Stimulated activated CD8-positive, alpha-beta memory T cell treated with anti-CD3 and anti-CD28 coated beads, Interleukin-7, amount 100 ng/mL, for 4 hours (primary cell): Measurements from ENCODE around the gene SUGT1.
"Not testable (repeated sequence)": the region's sequence is repeated elsewhere in the genome, so short reads cannot be mapped to it uniquely, and the experiment has no call there.

Source experiments
- DNase-seq, 2 donors: peaks; one replicate each; pipeline ENCODE4 v3.0.0-alpha.2; 2020; ENCODE audit warnings: low read depth in 2 of 2

The SUGT1 gene

DNA sequence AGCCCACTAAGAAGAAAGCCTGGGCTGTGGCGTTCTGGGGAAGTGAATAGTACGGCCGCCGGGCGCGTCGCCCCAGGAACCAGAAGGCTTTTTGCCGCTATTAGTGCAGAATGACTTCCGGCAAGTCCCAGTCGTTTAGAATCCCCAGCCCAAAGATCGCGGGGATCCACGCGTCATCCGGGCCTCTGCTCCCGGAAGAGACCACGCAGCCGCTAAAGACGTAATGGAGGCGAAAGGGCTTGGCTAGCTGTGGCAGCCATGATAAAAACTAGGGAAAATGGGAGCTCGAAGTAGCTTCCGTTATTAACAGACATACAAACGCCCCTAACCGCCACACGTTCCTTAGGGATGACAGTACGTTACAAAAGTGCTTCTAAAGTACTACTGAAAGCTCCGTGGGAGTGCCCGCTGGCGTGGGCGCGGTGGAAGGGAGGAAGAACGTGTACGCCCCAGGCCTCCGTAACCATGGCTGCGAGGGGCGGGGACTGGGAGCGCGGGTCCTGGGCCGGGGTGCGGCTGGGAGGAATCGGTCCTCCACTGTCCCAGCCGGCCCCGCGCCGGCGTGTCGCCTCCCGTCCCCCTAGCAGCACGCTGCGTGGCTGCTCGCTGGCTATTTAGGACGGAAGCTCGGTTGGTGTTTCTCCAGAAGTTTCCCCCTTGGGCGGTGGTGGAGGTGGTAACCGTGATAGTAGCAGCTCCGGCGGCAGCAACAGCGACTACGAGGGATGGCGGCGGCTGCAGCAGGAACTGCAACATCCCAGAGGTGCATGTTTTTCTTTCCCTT lies at the start of gene SUGT1:
Gene SUGT1 (plus strand): TSS at position 641 of the 784 bp plus-strand sequence. CDS start 85 bp downstream, at position 726.
- DNase-seq = peak; percentile 89 to 95

DNA sequence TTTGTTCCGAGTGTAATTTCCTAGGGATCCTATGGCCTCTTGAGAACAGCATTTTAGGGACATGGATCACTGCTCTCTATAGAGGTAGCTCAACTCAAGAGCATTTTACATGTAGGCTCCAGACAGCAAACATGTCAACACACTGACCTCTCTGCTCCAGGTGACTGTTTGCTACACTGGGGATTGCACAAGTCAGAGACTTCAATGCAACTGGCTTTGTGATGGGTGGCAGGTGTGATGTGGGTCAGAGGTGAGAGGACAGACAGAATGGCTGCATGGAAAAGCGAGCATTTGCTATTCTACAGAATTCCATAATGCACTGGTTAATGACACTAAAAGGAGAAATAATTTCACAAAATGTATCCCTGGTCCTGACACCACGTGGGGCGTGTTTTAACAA lies 49.3 kb upstream of the SUGT1 start:
- not testable (repeated sequence) for DNase-seq

DNA sequence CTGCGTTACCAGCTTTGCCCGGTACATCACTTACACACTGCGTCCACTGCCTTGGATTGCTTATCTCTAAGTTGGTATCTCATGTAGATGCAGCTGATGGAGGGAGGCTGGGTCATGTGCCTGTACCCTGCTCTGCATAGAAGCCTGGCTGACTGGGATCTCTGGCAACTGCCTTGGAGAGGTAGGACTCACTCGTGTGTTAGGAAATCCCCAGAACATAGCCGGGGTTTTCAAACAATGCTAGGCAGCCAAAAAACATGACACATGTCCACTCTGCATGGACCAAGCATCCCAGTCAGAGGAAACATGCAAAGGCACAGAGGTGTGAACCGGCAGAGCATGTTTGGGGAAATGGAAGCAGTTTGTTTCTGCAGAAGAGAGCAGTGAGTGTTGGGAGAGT lies 46.5 kb upstream of the SUGT1 start:
- DNase-seq = not testable (repeated sequence)

DNA sequence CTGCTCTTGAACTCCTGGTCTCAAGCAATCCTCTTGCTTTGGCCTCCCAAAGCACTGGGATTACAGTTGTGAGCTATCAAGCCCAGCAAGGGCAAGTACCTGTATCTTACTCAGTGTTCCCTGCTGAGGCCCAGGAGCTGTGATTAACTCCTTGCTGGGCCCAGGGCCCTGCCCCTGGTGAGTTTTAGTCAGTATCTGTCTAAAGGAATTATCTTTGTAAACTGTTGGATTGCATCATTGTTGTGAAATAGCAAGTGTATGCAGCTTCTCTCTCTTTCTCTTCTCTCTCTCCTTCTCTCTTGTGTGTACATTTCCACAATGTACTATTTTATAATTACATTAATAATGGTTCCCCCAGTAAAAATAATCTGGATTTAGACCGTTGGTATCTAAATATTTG lies 45.8 kb upstream of the SUGT1 start:
- not testable (repeated sequence) for DNase-seq

DNA sequence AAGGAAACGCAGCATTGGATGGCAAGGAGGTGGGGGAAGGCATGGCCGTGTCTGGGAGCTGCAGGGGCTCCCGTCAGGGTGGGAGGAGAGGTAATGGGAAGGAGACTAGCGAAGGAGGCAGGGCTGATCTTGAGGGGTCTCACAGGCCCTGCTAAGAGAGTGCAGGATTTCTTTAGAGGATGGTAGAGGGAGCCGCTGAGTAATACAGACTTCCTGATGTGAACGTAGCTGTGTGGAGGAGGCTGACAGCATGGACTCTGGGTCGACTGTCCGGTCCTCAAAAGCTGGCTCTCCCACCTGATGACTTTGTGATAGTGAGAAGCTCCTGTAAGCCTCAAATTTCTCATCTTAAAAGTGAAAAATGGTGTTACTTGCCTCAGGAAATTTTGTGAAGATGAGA lies 44.5 kb upstream of the SUGT1 start:
- DNase-seq = not testable (repeated sequence)

DNA sequence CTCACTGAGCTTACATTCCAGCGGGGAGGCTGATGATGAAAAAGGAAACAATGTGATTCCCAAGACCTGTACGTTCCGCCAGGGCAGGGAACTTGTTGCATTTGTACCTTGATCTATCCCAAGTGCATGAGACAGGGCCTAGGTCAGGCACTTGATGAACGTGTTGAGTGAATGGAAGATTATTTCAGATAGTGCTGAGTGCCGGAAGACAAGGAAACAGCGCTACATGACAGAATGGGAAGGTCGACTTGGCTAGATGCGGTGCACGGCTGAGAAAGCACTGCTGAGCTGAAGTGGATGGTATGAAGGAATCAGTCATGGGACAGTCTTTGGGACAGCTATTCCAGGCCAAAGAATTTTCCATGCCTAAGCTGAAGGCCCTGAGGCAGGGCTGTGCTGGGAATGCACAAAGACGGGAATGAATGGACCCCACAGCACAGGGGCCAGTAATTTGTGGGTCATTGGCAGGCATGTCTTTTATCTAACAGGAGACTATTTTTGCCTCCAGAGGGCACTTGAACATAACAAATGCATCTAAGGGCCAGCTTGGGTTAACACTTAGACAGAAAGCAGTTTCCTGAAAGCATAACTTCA lies 43.5 kb upstream of the SUGT1 start:
- DNase-seq = not testable (repeated sequence)

DNA sequence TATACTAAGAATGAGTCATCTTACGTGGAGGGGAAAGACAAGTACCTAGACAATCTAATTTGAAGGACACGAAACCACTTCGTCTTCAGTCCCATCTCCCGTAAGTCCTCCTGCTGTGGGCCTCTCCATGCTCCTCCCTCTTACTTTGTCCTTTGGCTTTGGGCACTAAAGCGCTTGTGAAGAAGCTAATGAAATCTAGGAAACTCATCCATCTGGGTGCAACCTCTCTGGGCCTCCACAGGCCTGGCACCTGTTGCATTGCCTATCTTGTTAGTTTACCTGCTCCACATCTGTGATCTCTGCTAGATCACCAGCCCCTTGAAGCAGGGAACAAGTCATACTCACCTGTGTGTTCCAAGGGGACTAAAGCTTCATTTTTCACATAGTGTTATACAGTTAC lies 42.5 kb upstream of the SUGT1 start:
- DNase-seq = not testable (repeated sequence)

DNA sequence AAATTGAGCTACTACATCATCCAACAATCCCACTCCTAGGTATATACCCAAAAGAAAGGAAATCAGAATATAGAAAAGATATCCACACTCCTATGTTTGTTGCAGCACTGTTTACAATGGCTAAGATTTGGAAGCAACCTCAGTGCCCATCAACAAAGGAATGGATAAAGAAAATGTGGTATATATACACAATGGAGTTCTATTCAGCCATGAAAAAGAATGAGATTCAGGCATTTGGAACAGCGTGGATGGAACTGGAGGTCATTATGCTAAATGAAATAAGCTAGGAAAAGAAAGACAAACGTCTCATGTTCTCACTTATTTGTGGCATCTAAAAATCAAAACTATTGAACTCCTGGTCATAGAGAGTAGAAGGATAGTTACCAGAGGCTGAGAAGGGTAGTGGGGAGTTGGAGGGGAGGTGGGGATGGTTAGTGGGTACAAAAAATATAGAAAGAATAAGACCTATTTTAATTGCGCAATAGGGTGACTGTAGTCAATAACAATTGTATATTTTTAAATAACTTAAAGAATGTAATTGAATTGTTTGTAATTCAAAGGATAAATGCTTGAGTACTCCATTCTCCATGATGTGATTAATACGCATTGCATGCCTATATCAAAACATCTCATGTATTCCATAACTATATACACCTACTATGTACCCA lies 37.4 kb upstream of the SUGT1 start:
- DNase-seq = no peak

DNA sequence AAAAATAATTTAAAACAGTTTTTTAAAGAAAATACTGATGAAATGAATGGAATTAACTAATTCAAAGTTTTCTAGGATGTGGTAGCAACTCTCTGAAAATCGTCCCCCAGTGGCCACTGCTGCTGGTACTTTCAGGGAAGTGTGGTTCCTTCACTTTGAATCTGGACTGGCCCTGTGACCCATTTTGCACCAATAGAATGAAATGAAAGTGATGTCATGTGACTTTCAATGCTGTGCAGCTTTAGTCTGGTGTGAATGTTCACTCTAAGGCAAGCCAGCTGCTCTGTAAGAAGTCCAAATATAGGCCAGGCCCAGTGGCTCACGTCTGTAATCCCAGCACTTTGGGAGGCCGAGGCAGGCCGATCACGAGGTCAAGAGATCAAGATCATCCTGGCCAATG lies 36.8 kb upstream of the SUGT1 start:
- DNase-seq = no peak

DNA sequence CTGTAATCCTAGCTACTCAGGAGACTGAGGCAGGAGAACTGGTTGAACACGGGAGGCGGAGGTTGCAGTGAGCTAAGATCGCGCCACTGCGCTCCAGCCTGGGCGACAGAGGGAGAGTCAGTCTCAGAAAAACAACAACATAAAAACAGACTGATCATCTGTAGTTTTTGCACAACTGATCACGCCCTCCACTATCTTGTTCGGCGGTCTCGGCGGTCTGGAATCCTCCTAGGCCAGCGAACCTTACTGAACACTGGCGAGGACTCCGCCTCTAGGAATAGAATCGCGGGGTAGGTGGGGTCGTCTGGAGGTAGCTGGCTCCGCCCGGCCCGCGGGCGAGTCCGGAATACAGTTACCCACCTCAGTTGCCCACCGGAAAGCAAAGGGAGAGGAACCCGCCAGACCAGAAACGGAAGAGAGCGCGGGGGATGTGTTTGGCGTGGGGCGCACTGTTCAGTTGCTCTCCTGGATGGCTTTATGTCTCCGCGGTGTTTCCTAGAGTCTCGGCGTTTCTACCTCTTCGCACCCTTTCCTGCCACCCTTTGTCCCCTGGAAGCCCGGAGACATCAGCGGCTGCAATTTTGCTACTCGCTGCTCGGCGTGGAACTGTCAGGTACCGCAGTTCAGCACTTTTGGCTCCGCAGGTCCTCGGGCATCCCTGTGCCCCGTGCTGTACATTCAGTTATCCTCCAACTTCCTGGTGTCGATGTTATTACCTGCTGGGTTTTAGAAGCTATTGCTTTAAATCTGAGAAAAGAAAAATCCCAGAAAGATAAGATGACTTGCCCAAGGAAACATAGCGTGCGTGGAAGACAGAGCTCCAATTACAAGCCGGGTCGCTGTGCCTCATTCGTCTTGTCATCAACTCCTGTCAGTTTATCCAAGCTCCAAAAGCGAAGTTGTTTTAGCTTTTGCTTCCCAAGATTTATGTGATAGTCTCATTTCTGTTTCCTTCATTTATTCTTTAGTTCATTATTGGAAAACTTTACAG lies 35.3 kb upstream of the SUGT1 start:
- DNase-seq = peak; percentile 71 to 75

DNA sequence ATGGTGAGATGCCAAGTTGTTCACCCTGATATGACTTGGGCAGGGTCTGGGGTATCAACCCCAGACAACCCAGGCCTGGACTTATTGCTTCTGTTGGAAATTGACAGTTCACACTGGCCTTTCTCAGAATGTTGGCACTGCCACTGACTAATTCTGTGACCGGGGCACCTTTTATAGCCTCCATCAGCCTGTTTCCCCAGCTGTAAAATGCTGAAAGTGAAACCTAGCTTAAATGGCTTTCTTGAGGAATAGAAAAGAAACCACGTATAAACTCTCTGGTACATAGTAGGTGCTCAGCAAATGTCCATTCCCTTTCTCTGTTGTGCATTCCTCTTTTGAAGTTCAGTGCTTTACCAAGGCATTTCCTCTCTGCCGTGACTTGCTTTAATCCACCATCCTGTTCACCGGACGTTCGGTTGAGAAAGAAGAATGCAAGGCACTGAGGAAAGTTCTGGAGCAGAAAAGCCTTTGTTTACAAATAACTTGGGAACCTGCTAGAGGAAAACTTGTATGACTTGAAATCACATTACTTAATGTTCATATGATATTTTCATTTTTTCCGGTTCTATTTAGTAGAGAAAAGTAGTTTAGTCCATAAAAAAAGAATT lies 21.4 kb upstream of the SUGT1 start:
- DNase-seq = not testable (repeated sequence)

DNA sequence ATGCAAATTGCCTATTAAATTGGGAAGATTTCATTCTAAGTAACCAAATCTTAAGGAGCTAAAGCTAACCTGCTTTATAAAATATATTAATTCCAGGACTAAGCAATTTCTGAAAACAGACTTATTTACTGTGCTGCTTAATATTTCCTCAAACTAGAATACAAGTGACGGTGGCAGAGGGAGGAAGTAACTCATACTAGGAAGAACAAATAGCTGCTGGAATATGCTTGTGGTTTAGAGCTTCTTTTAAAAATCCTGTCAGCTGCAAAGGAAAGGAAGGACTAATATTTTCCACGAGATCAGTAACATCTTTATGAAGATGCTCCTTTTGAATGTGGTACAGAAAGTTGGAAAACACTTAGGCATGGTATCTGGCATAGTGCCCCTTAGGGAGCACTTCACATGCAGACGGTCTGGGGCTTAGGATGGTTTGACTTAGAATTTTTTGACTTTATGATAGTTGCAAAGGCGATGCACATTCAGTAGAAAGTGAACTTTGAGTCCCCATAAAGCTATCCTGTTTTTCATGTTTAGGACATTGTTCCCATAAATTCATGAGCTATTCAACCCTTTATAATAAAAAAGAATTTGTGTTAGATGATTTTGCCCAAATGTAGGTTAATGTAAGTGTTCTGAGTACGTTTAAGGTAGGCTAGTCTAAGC lies 13.8 kb upstream of the SUGT1 start:
- no peak for DNase-seq

DNA sequence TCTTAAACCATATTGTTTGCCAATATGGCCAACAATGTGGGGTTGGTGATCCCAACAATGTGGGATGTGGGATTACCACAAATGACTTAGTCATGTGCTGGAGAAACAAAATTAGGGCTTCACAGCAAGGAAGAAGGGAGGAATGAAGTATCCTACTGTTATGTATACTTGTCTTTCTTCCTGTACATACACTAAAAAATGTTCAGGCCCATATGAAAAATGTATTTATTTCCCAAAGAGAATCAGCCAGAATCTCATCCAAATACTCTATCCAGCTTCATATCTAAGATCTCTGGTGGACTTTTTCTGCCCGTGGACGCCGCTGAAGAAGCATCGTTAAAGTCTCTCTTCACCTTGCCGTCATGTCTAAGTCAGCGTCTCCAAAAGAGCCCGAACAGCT lies 10.5 kb upstream of the SUGT1 start, which contains the start of gene HNRNPA1L2:
Gene HNRNPA1L2 (plus strand): TSS at position 301 of the 400 bp plus-strand sequence. CDS start 62 bp downstream, at position 363.
- DNase-seq = no peak

DNA sequence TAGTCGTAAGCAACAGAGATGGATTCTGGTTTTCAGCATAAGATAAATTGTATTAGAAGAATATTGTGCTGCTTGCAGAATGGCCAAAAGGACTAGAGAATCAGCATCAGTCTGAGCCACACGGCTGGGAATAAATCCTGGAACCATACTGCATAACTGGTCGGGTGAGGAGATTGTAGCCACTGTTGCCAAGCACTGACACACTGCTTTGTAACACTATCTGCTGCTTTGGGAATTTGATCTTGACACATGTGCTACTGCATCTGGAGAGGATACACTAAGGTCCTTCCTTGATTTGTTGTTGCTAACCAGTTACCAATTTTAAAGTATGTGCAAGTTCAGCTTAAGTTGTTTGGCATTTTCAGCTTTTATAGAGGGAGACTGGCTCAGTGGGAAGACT lies 8.5 kb upstream of the SUGT1 start:
- no peak for DNase-seq

DNA sequence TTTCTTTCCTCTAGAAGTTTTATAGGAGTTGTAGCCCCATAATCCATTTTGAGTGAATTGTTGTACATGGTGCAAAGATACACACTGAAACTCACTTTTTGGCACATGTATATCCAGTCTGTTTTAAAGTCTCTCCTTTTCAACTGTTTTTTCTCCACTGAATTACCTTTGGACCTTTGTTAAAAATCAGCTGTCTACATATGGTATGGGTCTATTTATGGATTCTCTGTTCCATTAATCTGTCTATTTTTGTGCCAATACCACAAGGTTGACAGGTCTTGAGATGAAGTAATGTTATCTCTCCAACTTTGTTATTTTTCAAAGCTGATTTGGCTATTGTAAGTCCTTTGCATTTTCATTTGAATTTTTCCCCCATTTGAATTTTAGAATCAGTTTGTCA lies 5.7 kb upstream of the SUGT1 start:
- no peak for DNase-seq

DNA sequence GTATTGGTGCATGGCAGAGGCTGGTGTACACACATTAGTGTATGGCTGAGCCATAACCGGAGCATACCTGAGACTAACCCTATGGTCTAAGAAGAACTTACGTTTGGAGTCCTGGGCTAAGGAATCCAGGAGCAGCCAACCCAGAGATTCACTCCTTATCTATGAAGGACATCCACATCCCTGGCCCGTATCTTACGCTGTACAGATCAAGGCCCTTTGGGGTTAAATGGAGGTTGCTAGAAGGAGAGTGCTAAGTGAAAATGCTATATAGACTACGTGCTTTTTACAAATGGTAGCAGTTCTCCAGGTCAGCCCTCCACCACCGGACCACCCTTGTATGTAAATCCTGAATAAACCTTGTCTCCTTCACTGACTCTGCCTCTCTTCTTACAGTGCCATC lies 1.9 kb upstream of the SUGT1 start:
- DNase-seq = no peak

DNA sequence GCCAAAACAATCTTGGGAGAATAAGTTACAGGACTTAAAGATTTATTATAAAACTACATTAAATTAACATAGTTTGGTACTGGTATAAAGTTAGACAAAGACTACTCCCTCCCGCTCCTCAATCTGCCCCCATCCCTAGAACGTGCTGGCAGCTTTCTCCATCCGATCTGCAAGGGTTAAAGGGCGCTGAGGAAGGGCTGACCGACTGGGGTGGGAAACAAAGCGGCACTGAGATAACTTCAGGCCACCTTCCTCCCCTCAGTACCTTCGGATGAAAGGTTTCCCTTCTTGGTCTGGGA lies 790 bp upstream of the SUGT1 start:
- DNase-seq = no peak

DNA sequence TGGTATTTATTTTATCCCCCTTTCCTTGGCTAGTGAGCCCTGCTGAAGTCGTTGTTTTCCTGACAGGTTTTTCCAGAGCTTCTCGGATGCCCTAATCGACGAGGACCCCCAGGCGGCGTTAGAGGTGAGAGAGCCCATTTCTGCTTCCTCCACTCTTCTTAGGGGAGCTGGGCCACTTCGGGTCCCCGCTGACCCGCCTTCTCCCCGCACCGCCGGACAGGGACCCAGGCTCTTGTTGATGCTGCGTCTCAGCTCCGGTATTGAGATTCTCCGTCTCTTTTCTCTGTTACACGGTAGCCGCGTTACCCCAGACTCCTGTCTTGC lies 306 bp downstream of the SUGT1 start:
- no peak for DNase-seq

DNA sequence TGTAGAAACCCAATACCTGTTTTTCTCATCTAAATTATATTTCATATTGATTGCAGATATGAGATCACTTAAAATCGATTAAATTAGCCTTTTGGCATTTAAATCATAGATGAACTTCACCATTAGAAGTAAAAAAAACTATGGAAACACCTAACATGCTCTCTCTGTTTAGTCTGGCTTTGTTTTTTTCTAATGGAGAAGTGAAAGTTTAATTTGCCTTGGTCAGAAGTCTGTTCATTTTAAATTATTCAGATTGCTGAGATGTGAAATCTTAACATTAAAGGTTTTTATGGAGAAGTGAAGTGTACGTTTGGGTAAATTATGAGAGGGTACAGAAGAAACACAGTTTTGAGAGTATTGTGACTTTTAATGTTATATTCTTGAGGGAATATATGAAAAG lies 6.7 kb downstream of the SUGT1 start:
- DNase-seq = no peak

DNA sequence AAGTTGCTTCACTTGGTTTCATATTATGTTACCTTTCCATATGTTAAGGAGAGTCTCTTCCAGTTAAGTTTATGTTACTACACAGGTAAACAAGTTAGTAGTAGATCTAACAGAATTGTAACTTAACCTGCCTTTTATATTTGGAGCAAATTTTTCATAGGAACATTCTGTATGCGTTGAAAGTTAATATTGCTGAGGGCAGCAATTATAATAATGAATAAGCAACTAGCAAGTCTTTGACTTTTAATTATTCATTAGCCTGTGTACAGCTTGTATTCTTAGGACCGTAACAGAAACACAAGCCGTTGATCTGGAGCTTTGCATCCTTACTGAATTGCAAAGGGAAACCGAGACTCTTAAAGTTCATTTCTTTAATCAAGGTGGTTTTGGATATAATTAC lies 11.6 kb downstream of the SUGT1 start:
- DNase-seq = no peak

DNA sequence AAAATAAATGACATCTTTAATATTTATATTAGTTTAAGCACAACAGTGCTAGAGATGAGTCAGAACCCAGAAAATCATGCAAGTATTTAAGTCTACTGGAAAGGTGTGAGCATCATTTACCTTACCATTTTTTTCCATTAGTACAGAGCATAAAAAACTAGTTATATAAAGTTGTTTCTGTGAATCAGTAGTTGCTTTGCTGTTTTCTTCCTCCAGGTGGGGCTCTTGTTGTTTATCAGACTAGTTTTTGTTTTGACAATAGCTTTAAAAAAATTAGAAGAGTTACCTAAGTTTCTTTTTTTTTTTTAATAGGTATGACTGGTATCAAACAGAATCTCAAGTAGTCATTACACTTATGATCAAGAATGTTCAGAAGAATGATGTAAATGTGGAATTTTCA lies 12.7 kb downstream of the SUGT1 start:
- DNase-seq = no peak
